ENCODE measurements around the gene RPE.

Gene RPE

GRCh38 chr2:210002158-210003157, at the start of gene RPE:
RPE (plus strand) TSS chr2:210002638; CDS start chr2:210002662, 24 bp downstream.
- H3K9ac ChIP-seq (ENCODE audit: insufficient read length) = peak within 1 kb of the TSS; percentile 84
- DNase-seq (ENCODE audit: low read depth, low spot score) = peak; percentile 75
- peaks cover 27% of the 10 kb centered on the region for H3K36me3 ChIP-seq (ENCODE audit: insufficient read depth, low read length)
- H3K27ac ChIP-seq = peak within 1 kb of the TSS; percentile 25; the same call in 1 of the 2 replicates
- TF ChIP-seq FOXP2 (optimal IDR thresholded peaks at IDR 0.05; ENCODE audit: control extremely low read depth, extremely low read length, insufficient read depth) (no peak), POLR2AphosphoS5 (IDR thresholded peaks at IDR 0.05; ENCODE audit: borderline replicate concordance, low read depth, low read length) (peak; percentile 86; the same call in 1 of the 2 replicates)
- no peaks in the 10 kb centered on the region for H3K9me3 ChIP-seq (ENCODE audit: low read depth, low read length)
- peak within 1 kb of the TSS; percentile 90 for H3K4me3 ChIP-seq

GRCh38 chr2:209956271-209956670, 46.2 kb upstream of the RPE start:
- H3K9me3 ChIP-seq (ENCODE audit: low read depth, low read length) = peaks cover 3% of the 10 kb centered on the region; the same call in 1 of the 2 replicates
- TF ChIP-seq POLR2AphosphoS5 (IDR thresholded peaks at IDR 0.05; ENCODE audit: borderline replicate concordance, low read depth, low read length) (no peak), FOXP2 (optimal IDR thresholded peaks at IDR 0.05; ENCODE audit: control extremely low read depth, extremely low read length, insufficient read depth) (no peak), EZH2 (IDR thresholded peaks at IDR 0.05) (no peak)
- H3K9ac ChIP-seq (ENCODE audit: insufficient read length) = no peak overlapping the region
- DNase-seq (ENCODE audit: low read depth, low spot score) = no peak
- H3K36me3 ChIP-seq (ENCODE audit: insufficient read depth, low read length) = no peaks in the 10 kb centered on the region
- no peak overlapping the region for H3K27ac ChIP-seq
- H3K4me3 ChIP-seq = no peak overlapping the region

- H3K9me3 ChIP-seq (ENCODE audit: low read depth, low read length) = no peaks in the 10 kb centered on the region
- TF ChIP-seq POLR2AphosphoS5 (IDR thresholded peaks at IDR 0.05; ENCODE audit: borderline replicate concordance, low read depth, low read length) (no peak), EZH2 (IDR thresholded peaks at IDR 0.05) (no peak), FOXP2 (optimal IDR thresholded peaks at IDR 0.05; ENCODE audit: control extremely low read depth, extremely low read length, insufficient read depth) (no peak)
- DNase-seq (ENCODE audit: low read depth, low spot score) = no peak
Measured at GRCh38 chr2:209958016-209958415, 44.4 kb upstream of the RPE start.

GRCh38 chr2:209960045-209960444, 42.4 kb upstream of the RPE start:
- H3K27ac ChIP-seq = peak overlapping the region; percentile 89
- no peaks in the 10 kb centered on the region for H3K9me3 ChIP-seq (ENCODE audit: low read depth, low read length)
- H3K4me3 ChIP-seq = peak overlapping the region; percentile 69
- H3K36me3 ChIP-seq (ENCODE audit: insufficient read depth, low read length) = no peaks in the 10 kb centered on the region
- no peak for TF ChIP-seq FOXP2 (optimal IDR thresholded peaks at IDR 0.05; ENCODE audit: control extremely low read depth, extremely low read length, insufficient read depth)
- no peak for TF ChIP-seq EZH2 (IDR thresholded peaks at IDR 0.05)
- TF ChIP-seq POLR2AphosphoS5 (IDR thresholded peaks at IDR 0.05; ENCODE audit: borderline replicate concordance, low read depth, low read length) = no peak
- H3K9ac ChIP-seq (ENCODE audit: insufficient read length) = peak overlapping the region; percentile 52
- no peak for DNase-seq (ENCODE audit: low read depth, low spot score)

More at GRCh38 chr2:209958016-209958415, 44.4 kb upstream of the RPE start:
- Histone ChIP-seq H3K9ac (ENCODE audit: insufficient read length) (no peak overlapping the region), H3K27ac (no peak overlapping the region), H3K4me3 (no peak overlapping the region), H3K36me3 (ENCODE audit: insufficient read depth, low read length) (no peaks in the 10 kb centered on the region)

GRCh38 chr2:209960676-209961630, 41.5 kb upstream of the RPE start:
- Histone ChIP-seq H3K36me3 (ENCODE audit: insufficient read depth, low read length) (no peaks in the 10 kb centered on the region), H3K9me3 (ENCODE audit: low read depth, low read length) (no peaks in the 10 kb centered on the region), H3K4me3 (peak overlapping the region; percentile 69), H3K9ac (ENCODE audit: insufficient read length) (peak overlapping the region; percentile 52), H3K27ac (peak overlapping the region; percentile 89)
- TF ChIP-seq EZH2 (IDR thresholded peaks at IDR 0.05) = no peak
- peak; percentile 80 for DNase-seq (ENCODE audit: low read depth, low spot score)

GRCh38 chr2:209965723-209966122, 36.7 kb upstream of the RPE start:
- Histone ChIP-seq H3K9ac (ENCODE audit: insufficient read length) (no peak overlapping the region), H3K9me3 (ENCODE audit: low read depth, low read length) (no peaks in the 10 kb centered on the region), H3K4me3 (no peak overlapping the region), H3K27ac (no peak overlapping the region), H3K36me3 (ENCODE audit: insufficient read depth, low read length) (no peaks in the 10 kb centered on the region)
- no peak for DNase-seq (ENCODE audit: low read depth, low spot score)
- TF ChIP-seq EZH2 (IDR thresholded peaks at IDR 0.05) (no peak), FOXP2 (optimal IDR thresholded peaks at IDR 0.05; ENCODE audit: control extremely low read depth, extremely low read length, insufficient read depth) (no peak), POLR2AphosphoS5 (IDR thresholded peaks at IDR 0.05; ENCODE audit: borderline replicate concordance, low read depth, low read length) (no peak)

- H3K9me3 ChIP-seq (ENCODE audit: low read depth, low read length) = no peaks in the 10 kb centered on the region
- H3K9ac ChIP-seq (ENCODE audit: insufficient read length) = no peak overlapping the region
- no peak overlapping the region for H3K4me3 ChIP-seq
- TF ChIP-seq POLR2AphosphoS5 (IDR thresholded peaks at IDR 0.05; ENCODE audit: borderline replicate concordance, low read depth, low read length) = no peak
- no peak for TF ChIP-seq EZH2 (IDR thresholded peaks at IDR 0.05)
- TF ChIP-seq FOXP2 (optimal IDR thresholded peaks at IDR 0.05; ENCODE audit: control extremely low read depth, extremely low read length, insufficient read depth) = no peak
- DNase-seq (ENCODE audit: low read depth, low spot score) = no peak
- H3K27ac ChIP-seq = no peak overlapping the region
- no peaks in the 10 kb centered on the region for H3K36me3 ChIP-seq (ENCODE audit: insufficient read depth, low read length)
Measured at GRCh38 chr2:209969692-209970091, 32.7 kb upstream of the RPE start.

GRCh38 chr2:209970271-209970670, 32.2 kb upstream of the RPE start:
- H3K27ac ChIP-seq = no peak overlapping the region
- DNase-seq (ENCODE audit: low read depth, low spot score) = no peak
- no peak overlapping the region for H3K4me3 ChIP-seq
- H3K36me3 ChIP-seq (ENCODE audit: insufficient read depth, low read length) = no peaks in the 10 kb centered on the region
- H3K9ac ChIP-seq (ENCODE audit: insufficient read length) = no peak overlapping the region
- TF ChIP-seq EZH2 (IDR thresholded peaks at IDR 0.05) = no peak
- TF ChIP-seq POLR2AphosphoS5 (IDR thresholded peaks at IDR 0.05; ENCODE audit: borderline replicate concordance, low read depth, low read length) = no peak
- TF ChIP-seq FOXP2 (optimal IDR thresholded peaks at IDR 0.05; ENCODE audit: control extremely low read depth, extremely low read length, insufficient read depth) = no peak
- H3K9me3 ChIP-seq (ENCODE audit: low read depth, low read length) = no peaks in the 10 kb centered on the region
